NCI-H774 (cell line): ENCODE measurements around the gene PWWP2A.
"Not testable (repeated sequence)": the region's sequence is repeated elsewhere in the genome, so short reads cannot be mapped to it uniquely, and the experiment has no call there.

ENCODE experiments used
- DNase-seq: peaks from one replicate; lab custom pipeline; 2025; lab: John Stamatoyannopoulos, UW

Gene PWWP2A

GRCh38 chr5:160119142-160119904, at the start of gene PWWP2A:
TSS of gene PWWP2A (minus strand) at chr5:160119450. CDS start at chr5:160119388, 62 bp downstream.
- peak; percentile 99 for DNase-seq

- no peak for DNase-seq
Observed at GRCh38 chr5:160167624-160168165, 48.4 kb upstream of the PWWP2A start.

- no peak for DNase-seq
Observed at GRCh38 chr5:160166973-160167623, 47.8 kb upstream of the PWWP2A start.

DNA sequence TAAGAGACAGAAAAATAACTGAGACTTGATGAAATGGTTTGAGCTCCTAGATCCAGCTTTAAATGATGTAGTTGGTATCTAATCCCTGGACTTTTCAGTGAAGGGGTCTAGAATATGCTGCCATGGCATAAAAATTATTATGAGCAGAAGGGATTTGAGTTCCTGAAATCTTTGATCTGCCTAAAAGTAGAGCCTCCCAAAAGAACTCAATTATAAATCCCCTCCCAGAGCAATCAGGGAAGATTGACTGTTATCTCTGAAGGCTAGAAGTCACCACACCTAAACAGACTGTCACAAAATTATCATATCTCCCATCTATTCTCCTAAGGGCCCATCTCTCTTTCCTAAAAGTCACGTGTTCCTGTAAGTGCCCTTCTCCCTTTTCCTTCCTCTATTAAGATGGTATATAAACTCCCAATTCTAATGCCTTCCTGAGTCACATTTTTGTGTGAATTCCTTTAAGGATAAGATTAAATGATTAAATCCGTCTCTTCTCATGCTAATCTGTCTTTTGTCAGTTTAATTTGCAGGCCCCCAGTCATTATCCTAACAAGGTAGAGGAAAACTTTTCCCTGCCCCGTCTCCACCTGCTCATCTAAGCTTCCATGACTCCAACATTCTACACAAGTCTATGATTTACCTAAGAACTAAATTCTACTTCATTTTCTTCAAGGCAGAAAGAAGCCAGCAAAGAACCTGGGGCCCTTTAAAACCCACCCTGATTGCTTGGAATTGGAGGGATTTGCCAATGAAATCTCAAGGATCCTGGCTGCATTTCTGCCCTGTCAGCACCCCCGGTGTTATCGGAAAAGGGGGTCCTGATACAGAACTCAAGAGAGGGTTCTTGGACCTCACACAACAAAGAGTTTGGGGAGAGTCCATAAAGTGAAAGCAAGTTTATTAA, 47.1 kb upstream of the PWWP2A start:
- no peak for DNase-seq

- DNase-seq: peak; percentile 71
Observed at GRCh38 chr5:160165137-160166068, 46.2 kb upstream of the PWWP2A start.

- DNase-seq: no peak
Observed at GRCh38 chr5:160162910-160163309, 43.7 kb upstream of the PWWP2A start.

DNA sequence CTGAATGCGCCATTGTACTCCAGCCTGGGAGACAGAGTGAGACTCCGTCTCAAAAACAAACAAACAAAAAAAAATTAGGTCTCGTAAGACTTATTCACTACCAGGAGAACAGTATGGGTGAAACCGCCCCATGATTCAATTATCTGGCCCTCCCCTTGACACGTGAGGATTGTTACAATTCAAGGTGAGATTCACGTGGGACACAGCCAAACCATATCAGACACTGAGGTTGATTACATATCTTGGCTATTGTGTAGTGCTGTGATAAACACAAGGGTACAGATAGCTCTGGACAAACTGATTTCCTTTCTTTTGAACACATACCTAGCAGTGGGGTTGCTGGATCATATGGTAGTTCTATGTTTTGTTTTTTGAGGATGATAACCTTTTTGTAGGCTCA, 42.4 kb upstream of the PWWP2A start:
- DNase-seq: no peak

- not testable (repeated sequence) for DNase-seq
Observed at GRCh38 chr5:160160875-160161274, 41.6 kb upstream of the PWWP2A start.

GRCh38 chr5:160159991-160160792, 40.9 kb upstream of the PWWP2A start:
- DNase-seq: no peak

DNA sequence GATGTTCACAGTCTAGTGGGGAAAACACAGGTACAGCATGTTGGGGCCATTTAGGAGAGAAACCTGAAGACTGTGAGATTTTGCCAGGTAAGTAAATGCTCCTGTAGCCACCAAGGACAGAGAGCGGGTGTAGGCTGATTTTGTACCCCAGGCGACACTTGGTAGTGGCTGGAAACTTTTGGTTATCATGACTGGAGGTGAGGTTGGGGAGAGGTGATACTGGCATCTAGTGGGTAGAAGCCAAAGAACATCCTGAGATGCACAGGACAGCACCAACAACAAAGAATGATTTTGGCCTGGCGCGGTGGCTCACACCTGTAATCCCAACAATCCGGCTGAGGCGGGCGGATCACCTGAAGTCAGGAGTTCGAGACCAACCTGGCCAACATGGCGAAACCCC, 38.8 kb upstream of the PWWP2A start:
- no peak for DNase-seq

GRCh38 chr5:160155017-160155750, 35.9 kb upstream of the PWWP2A start:
- no peak for DNase-seq

DNA sequence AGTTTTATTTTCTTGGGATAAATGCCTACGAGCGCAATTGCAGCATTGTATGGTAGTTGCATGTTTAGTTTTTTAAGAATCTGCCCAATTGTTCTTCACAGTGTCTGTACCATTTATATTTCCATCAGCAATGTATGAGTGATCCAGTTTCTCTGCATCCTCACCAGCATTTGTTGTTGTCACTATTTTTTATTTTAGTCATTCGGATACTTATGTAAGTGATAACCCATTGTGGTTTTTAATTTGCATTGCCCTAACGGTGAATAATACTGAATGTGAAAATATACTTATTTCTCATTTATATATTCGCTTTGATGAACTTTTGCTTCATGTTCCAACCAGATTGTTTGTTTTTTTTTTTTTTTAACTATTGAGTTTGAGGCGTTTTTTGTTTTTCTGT, 33.7 kb upstream of the PWWP2A start:
- DNase-seq: no peak

GRCh38 chr5:160152287-160152686, 33.0 kb upstream of the PWWP2A start:
- no peak for DNase-seq

DNA sequence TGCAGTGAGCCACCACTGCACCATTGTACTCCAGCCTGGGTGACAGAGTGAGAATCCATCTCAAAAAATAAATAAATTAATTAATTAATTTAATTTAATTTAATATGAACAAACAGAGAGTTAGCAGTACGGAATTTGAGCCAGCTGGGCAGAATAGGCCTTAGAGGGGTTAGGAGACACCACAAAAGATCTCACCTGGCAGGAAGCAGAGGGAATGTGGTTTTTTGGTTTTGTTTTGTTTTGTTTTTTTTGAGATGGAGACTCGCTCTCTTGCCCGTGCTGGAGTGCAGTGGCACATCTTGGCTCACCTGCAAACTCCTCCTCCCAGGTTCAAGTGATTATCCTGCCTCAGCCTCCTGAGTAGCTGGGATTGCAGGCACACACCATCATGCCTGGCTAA, 31.8 kb upstream of the PWWP2A start:
- no peak for DNase-seq

DNA sequence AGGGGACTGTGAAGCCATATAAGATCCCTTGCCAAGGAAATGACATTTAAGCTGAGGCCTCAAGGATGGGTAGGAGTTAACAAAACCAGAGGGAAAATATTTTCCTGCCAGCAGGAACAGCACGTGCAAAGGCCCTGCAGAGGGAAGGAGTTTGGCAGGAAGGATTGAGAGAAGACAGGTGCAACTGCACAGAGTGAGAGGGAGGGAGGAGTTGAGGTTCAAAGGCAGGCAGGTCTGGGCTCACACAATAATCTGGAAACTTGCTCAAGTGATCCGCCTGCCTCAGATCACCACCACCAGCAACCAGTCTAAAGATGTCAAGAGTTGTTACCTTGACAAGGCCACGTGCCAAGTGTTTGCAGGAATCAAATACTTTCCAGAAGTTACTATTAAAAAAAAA, 31.1 kb upstream of the PWWP2A start:
- DNase-seq: no peak

DNA sequence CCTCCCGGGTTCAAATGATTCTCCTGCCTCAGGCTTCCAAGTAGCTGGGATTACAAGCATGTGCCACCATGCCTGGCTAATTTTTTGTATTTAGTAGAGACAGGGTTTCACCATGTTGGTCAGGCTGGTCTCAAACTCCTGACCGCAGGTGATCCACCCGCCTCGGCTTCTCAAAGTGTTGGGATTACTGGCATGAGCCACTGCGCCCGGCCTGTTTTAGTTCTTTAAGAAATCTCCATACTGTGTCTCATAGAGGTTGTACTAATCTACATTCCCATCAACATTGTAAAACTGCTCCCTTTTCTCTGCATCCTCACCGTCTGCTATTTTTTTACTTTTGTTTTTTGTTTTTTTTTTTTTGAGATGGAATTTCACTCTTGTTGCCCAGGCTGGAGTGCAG, 25.2 kb upstream of the PWWP2A start:
- not testable (repeated sequence) for DNase-seq

GRCh38 chr5:160134332-160134731, 15.1 kb upstream of the PWWP2A start:
- no peak for DNase-seq

GRCh38 chr5:160133918-160134304, 14.7 kb upstream of the PWWP2A start:
- no peak for DNase-seq

- DNase-seq: no peak
Observed at GRCh38 chr5:160133071-160133917, 14.0 kb upstream of the PWWP2A start.
